AG04450 (cell line): Measurements from ENCODE around the gene SLC25A28. TPM values are rescaled to one million over a fixed set of nuclear protein-coding genes. Genes with fewer than 3 reads are reported as not detected.

Experiments
- CTCF ChIA-PET: fragments of 300-600, 350-600 bp; formaldehyde crosslinking; extraction: SDS; loops from one replicate; lab custom pipeline; 2022; ENCODE audit warnings: antibody characterized with exemption, inconsistent platforms; lab: Charles Lee
- POLR2A ChIA-PET: fragments of 350-600 bp; formaldehyde crosslinking; extraction: SDS; loops from one replicate; lab custom pipeline; 2021; ENCODE audit warnings: antibody characterized with exemption, inconsistent platforms; lab: Yijun Ruan, JAX
- DNase-seq: peaks from one replicate; pipeline ENCODE4 v3.0.0-alpha.2; 2011; ENCODE audit warnings: low read depth, low spot score
- H3K27ac ChIP-seq: one replicate; pipeline ENCODE4 v1.5.1; 2012; ENCODE audit warnings: low read depth, low read length, control low read depth
- H3K27me3 ChIP-seq: one replicate; pipeline ENCODE4 v1.6.0; 2012; ENCODE audit warnings: low read length; ENCODE audit not compliant: control insufficient read depth, insufficient read depth
- H3K4me3 ChIP-seq: 2 replicates; pipeline ENCODE4 v1.5.1; 2011; ENCODE audit warnings: mild to moderate bottlenecking, low read depth, low read length, control low read depth
- H3K9me3 ChIP-seq: 2 replicates; pipeline ENCODE4 v1.5.1; 2012; ENCODE audit warnings: low read length; ENCODE audit not compliant: control insufficient read depth, insufficient read depth
- polyA plus RNA-seq: library from polyadenylated mRNA; depleted of rRNA; stranded (reverse); fragments of >200 nt; gene quantifications from 2 replicates; pipeline ENCODE4 v1.2.3, GENCODE V29; 2011
- TF ChIP-seq, protein P1 (sequence below): IDR thresholded peaks from 2 replicates; pipeline ENCODE4 v1.5.1; 2011; ENCODE audit warnings: low read depth, low read length, control low read depth, inconsistent platforms

Gene SLC25A28
- polyA plus RNA-seq, 1 experiment: 20.4 TPM

DNA sequence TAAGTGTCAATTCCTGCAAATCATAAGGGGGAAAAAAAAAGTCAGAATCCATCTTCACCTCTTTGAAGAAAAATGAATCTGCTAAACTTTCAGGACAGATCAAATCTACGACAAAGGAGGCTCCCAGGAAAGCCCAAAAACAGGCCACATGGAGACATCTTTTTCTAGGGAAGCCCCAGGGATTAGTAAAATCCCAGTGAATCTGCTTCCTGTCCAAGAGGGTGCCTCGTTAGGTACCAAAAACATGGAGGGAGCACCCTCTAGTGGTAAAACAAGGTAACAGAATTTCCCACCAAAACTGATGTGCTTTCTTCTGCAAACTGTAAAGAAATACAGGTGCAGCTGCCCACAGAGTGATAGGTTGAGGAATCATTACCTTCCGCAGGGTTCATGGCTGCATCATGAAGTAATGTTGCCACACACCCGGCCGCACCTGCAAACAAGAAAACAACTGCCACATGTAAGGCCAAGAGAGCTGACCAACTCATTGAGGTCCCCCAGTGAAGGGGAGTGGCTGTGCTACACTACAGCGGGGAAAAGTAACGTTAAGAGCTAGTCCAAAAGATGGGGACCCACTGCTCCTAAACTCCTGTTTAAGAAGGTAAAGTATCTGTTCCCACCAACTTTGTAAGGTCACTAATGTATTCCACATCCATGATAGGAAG, 7.9 kb downstream of the SLC25A28 start:
- no peak overlapping the region for H3K4me3 ChIP-seq
- POLR2A ChIA-PET: interaction anchor here (0.5 to 1.3 kb wide), 2 partner anchors 182 to 1171 kb away, joined by 3 to 4 read pairs; partner anchors contain the start of gene GOT1

DNA sequence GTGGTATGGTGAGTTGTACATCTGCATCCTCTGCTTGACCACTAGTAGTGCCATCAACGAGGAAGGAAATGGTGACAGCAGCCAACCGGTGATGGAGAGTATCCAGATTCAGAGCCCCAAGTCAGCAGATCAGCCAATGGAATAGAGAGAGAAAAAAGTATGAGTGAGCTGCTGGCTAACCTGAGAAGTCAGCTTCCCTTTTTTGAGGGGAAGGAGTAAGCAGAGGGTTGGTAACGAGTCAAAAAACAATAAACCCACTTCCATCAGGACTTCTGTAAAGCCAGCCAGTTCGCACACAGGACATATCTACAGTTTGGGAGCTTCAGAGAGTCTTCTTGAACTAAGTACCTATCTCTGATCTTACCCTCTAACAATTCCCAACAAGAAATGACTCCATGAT, 8.9 kb downstream of the SLC25A28 start:
- H3K4me3 ChIP-seq: no peak overlapping the region
- ChIA-PET POLR2A (no interaction called here), CTCF (interaction anchor here (0.5 to 16.6 kb wide), 20 partner anchors 8 to 329 kb away, joined by 3 to 413 read pairs (median 6); partner anchors contain the start of gene GOT1)
- TF ChIP-seq, protein P1, sequence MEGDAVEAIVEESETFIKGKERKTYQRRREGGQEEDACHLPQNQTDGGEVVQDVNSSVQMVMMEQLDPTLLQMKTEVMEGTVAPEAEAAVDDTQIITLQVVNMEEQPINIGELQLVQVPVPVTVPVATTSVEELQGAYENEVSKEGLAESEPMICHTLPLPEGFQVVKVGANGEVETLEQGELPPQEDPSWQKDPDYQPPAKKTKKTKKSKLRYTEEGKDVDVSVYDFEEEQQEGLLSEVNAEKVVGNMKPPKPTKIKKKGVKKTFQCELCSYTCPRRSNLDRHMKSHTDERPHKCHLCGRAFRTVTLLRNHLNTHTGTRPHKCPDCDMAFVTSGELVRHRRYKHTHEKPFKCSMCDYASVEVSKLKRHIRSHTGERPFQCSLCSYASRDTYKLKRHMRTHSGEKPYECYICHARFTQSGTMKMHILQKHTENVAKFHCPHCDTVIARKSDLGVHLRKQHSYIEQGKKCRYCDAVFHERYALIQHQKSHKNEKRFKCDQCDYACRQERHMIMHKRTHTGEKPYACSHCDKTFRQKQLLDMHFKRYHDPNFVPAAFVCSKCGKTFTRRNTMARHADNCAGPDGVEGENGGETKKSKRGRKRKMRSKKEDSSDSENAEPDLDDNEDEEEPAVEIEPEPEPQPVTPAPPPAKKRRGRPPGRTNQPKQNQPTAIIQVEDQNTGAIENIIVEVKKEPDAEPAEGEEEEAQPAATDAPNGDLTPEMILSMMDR: no peak
- no peak overlapping the region for H3K27ac ChIP-seq
- no peaks in the 10 kb centered on the region for H3K9me3 ChIP-seq
- no peaks in the 10 kb centered on the region for H3K27me3 ChIP-seq
- no peak for DNase-seq

More for the DNA sequence above, 7.9 kb downstream of the SLC25A28 start:
- no peaks in the 10 kb centered on the region for H3K27me3 ChIP-seq
- peak; percentile 13 for DNase-seq
- H3K9me3 ChIP-seq: no peaks in the 10 kb centered on the region
- H3K27ac ChIP-seq: no peak overlapping the region
- CTCF ChIA-PET: interaction anchor here (0.5 to 16.6 kb wide), 25 partner anchors 9 to 396 kb away, joined by 3 to 413 read pairs (median 4); partner anchors contain the start of gene GOT1
- TF ChIP-seq, protein P1: peak; percentile 89

DNA sequence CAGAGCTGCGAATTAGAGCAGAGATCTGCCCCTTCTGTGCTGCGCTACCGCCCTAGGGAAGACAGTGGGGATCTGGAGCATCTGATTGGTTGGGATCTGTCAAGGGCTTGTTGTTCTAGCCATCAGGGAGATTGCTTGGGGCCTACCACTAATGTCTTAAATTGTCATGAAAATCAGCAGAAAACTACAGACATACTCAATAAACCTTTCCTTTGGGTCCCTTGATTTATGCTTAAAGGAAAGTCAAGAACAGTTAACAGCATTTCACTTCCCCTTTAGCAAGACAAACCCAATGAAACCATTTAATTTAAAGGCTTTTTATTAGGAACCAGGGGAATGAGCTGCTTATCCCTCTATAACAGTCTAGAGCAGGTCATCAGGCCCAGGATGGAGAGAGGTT, 10.0 kb downstream of the SLC25A28 start:
- no peak for DNase-seq
- ChIA-PET CTCF (interaction anchor here (0.7 to 16.6 kb wide), 5 partner anchors 20 to 594 kb away, joined by 3 to 413 read pairs (median 33); partner anchors contain the start of gene GOT1), POLR2A (no interaction called here)
- H3K4me3 ChIP-seq: no peak overlapping the region
- no peaks in the 10 kb centered on the region for H3K27me3 ChIP-seq
- TF ChIP-seq, protein P1: no peak
- H3K27ac ChIP-seq: no peak overlapping the region
- no peaks in the 10 kb centered on the region for H3K9me3 ChIP-seq

DNA sequence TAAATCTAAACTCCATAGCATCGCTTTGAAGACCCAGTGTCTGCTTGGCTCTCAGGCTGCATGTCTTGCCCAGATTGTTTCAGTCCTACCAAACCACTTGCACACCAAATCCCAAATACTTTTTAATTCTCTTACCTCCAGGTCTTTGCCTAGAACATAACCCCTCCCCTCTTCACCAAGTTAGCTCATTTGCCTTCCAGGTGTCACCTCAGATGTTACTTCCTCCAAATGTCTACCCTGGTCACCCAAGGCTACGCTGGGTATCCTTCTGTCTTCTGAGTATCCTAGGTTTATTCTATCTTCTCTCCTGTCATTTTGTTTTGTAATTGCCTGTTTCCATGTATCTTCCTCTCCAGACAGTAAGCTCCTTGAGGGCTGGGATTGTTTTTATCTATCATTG, 11.1 kb downstream of the SLC25A28 start:
- CTCF ChIA-PET: interaction anchor here (0.6 to 16.6 kb wide), 4 partner anchors 10 to 216 kb away, joined by 3 to 413 read pairs (median 53); partner anchors contain the start of gene GOT1
- POLR2A ChIA-PET: interaction anchor here (0.6 kb wide), 1 partner anchor 19 kb away, joined by 7 read pairs; no protein-coding TSS in a partner anchor

More for the DNA sequence above, 11.1 kb downstream of the SLC25A28 start:
- DNase-seq: no peak
- H3K27me3 ChIP-seq: no peaks in the 10 kb centered on the region
- TF ChIP-seq, protein P1: no peak
- no peak overlapping the region for H3K27ac ChIP-seq
- H3K4me3 ChIP-seq: no peak overlapping the region
- no peaks in the 10 kb centered on the region for H3K9me3 ChIP-seq
